Panc1 (cell line): ENCODE results near the gene KCNQ1. TPM values are rescaled to one million over a fixed set of nuclear protein-coding genes. Genes with fewer than 3 reads are reported as not detected.

ENCODE experiments used
- ATAC-seq: fragments of 200-7000 bp; cut with Tn5 transposase; 2 replicates; pipeline ENCODE4 v1.9.1; 2020; ENCODE audit warnings: mild to moderate bottlenecking, moderate library complexity
- BruUV-seq: library from RNA; stranded (reverse); fragments of 400-500 nt; replicated peaks from 2 replicates; lab custom pipeline; 2021; lab: Mats Ljungman, UMichigan
- CTCF ChIA-PET: fragments of 300-600 bp; sonication (Branson Sonifier 250); formaldehyde crosslinking; loops from one replicate; lab custom pipeline; 2022; ENCODE audit warnings: antibody characterized with exemption; lab: Charles Lee
- POLR2A ChIA-PET: fragments of 300-600 bp; sonication (Branson Sonifier 250); formaldehyde crosslinking; loops from one replicate; lab custom pipeline; 2022; ENCODE audit warnings: antibody characterized with exemption; lab: Charles Lee
- DNase-seq: peaks from one replicate; pipeline ENCODE4 v3.0.0-alpha.2; 2010; ENCODE audit warnings: low read depth, low spot score
- H3K27ac ChIP-seq: 2 replicates; pipeline ENCODE4 v1.5.1; 2011; ENCODE audit warnings: mild to moderate bottlenecking, low read length, inconsistent platforms
- H3K27me3 ChIP-seq: fragments of 200-500 bp; sonication (Bioruptor generic); 2 replicates; pipeline ENCODE4 v1.6.0; 2014; ENCODE audit warnings: low read length, inconsistent platforms; ENCODE audit not compliant: control insufficient read depth, insufficient read depth
- H3K36me3 ChIP-seq: fragments of 200-500 bp; sonication (Bioruptor generic); 2 replicates; pipeline ENCODE4 v1.5.1; 2014; ENCODE audit warnings: inconsistent platforms, mild to moderate bottlenecking, low read length, moderate library complexity; ENCODE audit not compliant: control insufficient read depth, insufficient read depth
- H3K4me1 ChIP-seq: 2 replicates; pipeline ENCODE4 v1.5.1; 2011; ENCODE audit warnings: inconsistent platforms, mild to moderate bottlenecking, low read length, moderate library complexity; ENCODE audit not compliant: control insufficient read depth, insufficient read depth
- H3K4me3 ChIP-seq, 2 experiments: 2 replicates each; pipeline ENCODE4 v1.5.1; 2011 to 2012; ENCODE audit warnings: low read depth in 2 of 2, low read length in 2 of 2, mild to moderate bottlenecking in 2 of 2, inconsistent platforms in 1 of 2, moderate library complexity in 1 of 2
- H3K9me3 ChIP-seq: fragments of 200-500 bp; sonication (Bioruptor generic); 2 replicates; pipeline ENCODE4 v1.5.1; 2014; ENCODE audit warnings: low read depth, mild to moderate bottlenecking, inconsistent platforms, low read length, moderate library complexity; ENCODE audit not compliant: control insufficient read depth, insufficient read depth
- POLR2AphosphoS5 ChIP-seq: IDR thresholded peaks from 2 replicates; pipeline ENCODE4 v1.6.1; 2012; ENCODE audit warnings: mild to moderate bottlenecking, low read depth, low read length, moderate library complexity
- SIN3A ChIP-seq: IDR thresholded peaks from 2 replicates; pipeline ENCODE4 v1.6.1; 2012; ENCODE audit warnings: low read depth, mild to moderate bottlenecking, low read length, moderate library complexity, borderline replicate concordance; ENCODE audit not compliant: insufficient read depth
- TCF7L2 ChIP-seq: IDR thresholded peaks from 2 replicates; pipeline ENCODE4 v1.6.1; 2011; ENCODE audit warnings: mild to moderate bottlenecking, low read depth, low read length, inconsistent platforms
- in situ Hi-C: cut with HindIII; loops from 2 replicates; pipeline ENCODE4 v1.10.0; 2016; ENCODE audit warnings: low sequenced_read_pairs, low pct_unique_long_range_greater_than_20kb
- intact Hi-C: fragments of 100-400 bp; cut with micrococcal nuclease; formaldehyde crosslinking; loops from one replicate; pipeline ENCODE4 v1.10.0; 2022; ENCODE audit not compliant: unreplicated experiment
- total RNA-seq: library from RNA; stranded (reverse); gene quantifications from one replicate; pipeline ENCODE4 v1.2.1, GENCODE V29; 2021; ENCODE audit not compliant: unreplicated experiment
- TF ChIP-seq, protein P1 (sequence below): fragments of 450-650 bp; IDR thresholded peaks from 2 replicates; pipeline ENCODE4 v1.5.1; 2017; ENCODE audit warnings: mild to moderate bottlenecking
- TF ChIP-seq, protein P2 (sequence below), 2 experiments: IDR thresholded peaks; 2 replicates each; pipeline ENCODE4 v1.6.1; 2011 to 2012; ENCODE audit warnings: low read depth in 2 of 2, control low read depth in 1 of 2, low read length in 1 of 2, mild to moderate bottlenecking in 1 of 2, moderate library complexity in 1 of 2; ENCODE audit not compliant: insufficient read depth in 1 of 2

The KCNQ1 gene
- total RNA-seq, 1 experiment from 2014 or later: 1.0 TPM

DNA sequence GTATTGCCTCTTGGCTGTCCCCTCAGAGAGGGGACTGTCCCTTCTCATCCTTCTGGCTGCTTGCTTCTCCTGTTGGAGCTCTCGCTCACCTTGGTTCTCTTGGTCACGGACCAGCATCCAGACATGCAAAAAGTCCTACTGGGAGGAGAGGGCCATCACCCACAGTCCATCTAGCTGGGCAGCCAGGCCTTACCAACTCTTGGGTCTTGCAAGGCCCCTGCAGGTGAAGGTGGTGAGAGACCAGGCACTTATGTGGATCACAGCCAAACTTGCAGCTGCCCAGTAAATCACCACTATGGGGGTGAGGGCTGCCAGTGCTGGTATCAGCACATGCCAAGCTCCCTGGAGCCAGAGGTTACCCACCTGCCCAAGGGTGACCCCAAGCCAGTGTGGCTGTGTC is 218.7 kb downstream of the KCNQ1 start:
- no peak for TF ChIP-seq POLR2AphosphoS5
- TF ChIP-seq SIN3A: no peak
- TF ChIP-seq, protein P1, sequence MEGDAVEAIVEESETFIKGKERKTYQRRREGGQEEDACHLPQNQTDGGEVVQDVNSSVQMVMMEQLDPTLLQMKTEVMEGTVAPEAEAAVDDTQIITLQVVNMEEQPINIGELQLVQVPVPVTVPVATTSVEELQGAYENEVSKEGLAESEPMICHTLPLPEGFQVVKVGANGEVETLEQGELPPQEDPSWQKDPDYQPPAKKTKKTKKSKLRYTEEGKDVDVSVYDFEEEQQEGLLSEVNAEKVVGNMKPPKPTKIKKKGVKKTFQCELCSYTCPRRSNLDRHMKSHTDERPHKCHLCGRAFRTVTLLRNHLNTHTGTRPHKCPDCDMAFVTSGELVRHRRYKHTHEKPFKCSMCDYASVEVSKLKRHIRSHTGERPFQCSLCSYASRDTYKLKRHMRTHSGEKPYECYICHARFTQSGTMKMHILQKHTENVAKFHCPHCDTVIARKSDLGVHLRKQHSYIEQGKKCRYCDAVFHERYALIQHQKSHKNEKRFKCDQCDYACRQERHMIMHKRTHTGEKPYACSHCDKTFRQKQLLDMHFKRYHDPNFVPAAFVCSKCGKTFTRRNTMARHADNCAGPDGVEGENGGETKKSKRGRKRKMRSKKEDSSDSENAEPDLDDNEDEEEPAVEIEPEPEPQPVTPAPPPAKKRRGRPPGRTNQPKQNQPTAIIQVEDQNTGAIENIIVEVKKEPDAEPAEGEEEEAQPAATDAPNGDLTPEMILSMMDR: no peak
- TF ChIP-seq TCF7L2: no peak
- TF ChIP-seq, protein P2, sequence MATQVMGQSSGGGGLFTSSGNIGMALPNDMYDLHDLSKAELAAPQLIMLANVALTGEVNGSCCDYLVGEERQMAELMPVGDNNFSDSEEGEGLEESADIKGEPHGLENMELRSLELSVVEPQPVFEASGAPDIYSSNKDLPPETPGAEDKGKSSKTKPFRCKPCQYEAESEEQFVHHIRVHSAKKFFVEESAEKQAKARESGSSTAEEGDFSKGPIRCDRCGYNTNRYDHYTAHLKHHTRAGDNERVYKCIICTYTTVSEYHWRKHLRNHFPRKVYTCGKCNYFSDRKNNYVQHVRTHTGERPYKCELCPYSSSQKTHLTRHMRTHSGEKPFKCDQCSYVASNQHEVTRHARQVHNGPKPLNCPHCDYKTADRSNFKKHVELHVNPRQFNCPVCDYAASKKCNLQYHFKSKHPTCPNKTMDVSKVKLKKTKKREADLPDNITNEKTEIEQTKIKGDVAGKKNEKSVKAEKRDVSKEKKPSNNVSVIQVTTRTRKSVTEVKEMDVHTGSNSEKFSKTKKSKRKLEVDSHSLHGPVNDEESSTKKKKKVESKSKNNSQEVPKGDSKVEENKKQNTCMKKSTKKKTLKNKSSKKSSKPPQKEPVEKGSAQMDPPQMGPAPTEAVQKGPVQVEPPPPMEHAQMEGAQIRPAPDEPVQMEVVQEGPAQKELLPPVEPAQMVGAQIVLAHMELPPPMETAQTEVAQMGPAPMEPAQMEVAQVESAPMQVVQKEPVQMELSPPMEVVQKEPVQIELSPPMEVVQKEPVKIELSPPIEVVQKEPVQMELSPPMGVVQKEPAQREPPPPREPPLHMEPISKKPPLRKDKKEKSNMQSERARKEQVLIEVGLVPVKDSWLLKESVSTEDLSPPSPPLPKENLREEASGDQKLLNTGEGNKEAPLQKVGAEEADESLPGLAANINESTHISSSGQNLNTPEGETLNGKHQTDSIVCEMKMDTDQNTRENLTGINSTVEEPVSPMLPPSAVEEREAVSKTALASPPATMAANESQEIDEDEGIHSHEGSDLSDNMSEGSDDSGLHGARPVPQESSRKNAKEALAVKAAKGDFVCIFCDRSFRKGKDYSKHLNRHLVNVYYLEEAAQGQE (IDR thresholded peaks at IDR 0.05; ENCODE audit: insufficient read depth in 1 of 2, low read depth in 2 of 2, low read length in 1 of 2): no peak
- no peak overlapping the region for H3K27ac ChIP-seq
- no peaks in the 10 kb centered on the region for H3K36me3 ChIP-seq
- ChIA-PET POLR2A (no interaction called here), CTCF (no interaction called here)
- no peaks in the 10 kb centered on the region for H3K27me3 ChIP-seq
- intact Hi-C loops (no loop called here), in situ Hi-C loops (no loop called here)
- BruUV-seq: no TSS peak
- H3K4me3 ChIP-seq: no peak overlapping the region
- peaks cover 27% of the 10 kb centered on the region; the same call in 1 of the 2 replicates for H3K9me3 ChIP-seq
- no peak for DNase-seq
- no peaks in the 10 kb centered on the region for H3K4me1 ChIP-seq
- no peak for ATAC-seq

DNA sequence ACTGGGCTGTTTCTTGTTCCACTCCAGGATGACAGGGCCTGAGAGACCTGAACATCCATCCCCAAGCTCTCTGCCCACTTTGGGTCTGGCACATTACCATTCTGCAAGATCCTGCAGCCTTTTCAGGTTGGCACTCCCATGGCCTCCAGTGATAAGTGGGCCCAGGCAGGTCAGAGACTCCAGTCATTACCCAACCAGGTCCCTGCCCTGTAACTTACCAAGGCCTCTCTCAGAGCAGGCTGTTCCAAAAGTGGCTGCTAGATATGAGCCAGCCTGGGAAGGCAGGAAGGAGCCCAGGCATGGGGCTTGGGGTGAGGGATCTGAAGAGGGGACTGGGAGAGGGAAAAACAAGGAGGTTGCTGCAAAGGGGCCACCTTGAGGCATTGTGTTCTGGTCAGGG is 219.1 kb downstream of the KCNQ1 start:
- no peak for TF ChIP-seq POLR2AphosphoS5
- TF ChIP-seq, protein P1: no peak
- TF ChIP-seq TCF7L2: no peak
- TF ChIP-seq, protein P2 (IDR thresholded peaks at IDR 0.05; ENCODE audit: insufficient read depth in 1 of 2, low read depth in 2 of 2, low read length in 1 of 2): no peak
- no peak for TF ChIP-seq SIN3A
- ChIA-PET CTCF (no interaction called here), POLR2A (no interaction called here)
- in situ Hi-C loops (no loop called here), intact Hi-C loops (no loop called here)
- Histone ChIP-seq H3K9me3 (peaks cover 25% of the 10 kb centered on the region; the same call in 1 of the 2 replicates), H3K4me3 (no peak overlapping the region), H3K27ac (no peak overlapping the region), H3K36me3 (no peaks in the 10 kb centered on the region), H3K27me3 (no peaks in the 10 kb centered on the region), H3K4me1 (no peaks in the 10 kb centered on the region)
- BruUV-seq: no TSS peak
- ATAC-seq (no peak), DNase-seq (no peak)
